NT2/D1 (cell line): Measurements from ENCODE around the gene SCARF2.

ENCODE experiments used
- SUZ12 ChIP-seq: IDR thresholded peaks from 2 replicates; pipeline ENCODE4 v1.6.1; 2011; ENCODE audit not compliant: insufficient read length, insufficient read depth; ENCODE audit errors: extremely low read depth
- YY1 ChIP-seq: IDR thresholded peaks from 2 replicates; pipeline ENCODE4 v1.6.1; 2011; ENCODE audit not compliant: insufficient read length, insufficient read depth
- ZNF274 ChIP-seq: IDR thresholded peaks from 2 replicates; pipeline ENCODE4 v1.6.1; 2011; ENCODE audit warnings: mild to moderate bottlenecking, low read depth, low read length

DNA sequence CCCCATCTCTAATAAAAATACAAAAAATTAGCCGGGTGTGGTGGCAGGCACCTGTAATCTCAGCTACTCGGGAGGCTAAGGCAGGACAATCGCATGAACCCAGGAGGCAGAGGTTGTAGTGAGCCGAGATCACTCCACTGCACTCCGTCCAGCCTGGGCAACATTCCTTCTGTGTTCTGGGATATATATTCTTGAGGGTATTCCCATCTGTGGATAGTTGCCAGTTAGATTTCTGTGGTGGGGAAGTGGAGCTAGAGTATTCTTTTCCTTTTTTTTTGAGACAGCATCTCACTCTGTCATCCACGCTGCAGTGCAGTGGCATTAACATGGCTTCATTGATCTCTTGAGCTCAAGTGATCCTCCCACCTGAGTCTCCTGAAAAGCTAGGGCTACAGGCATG lies 52.8 kb downstream of the SCARF2 start:
- TF ChIP-seq ZNF274 (no peak), YY1 (no peak), SUZ12 (no peak)
